Measurements from ENCODE around the gene GHRHR. TPM values are rescaled to one million over a fixed set of nuclear protein-coding genes. Genes with fewer than 3 reads are reported as not detected.

The GHRHR gene
- total and polyA plus RNA-seq, 5 donors from 2014 or later, result not detected

DNA sequence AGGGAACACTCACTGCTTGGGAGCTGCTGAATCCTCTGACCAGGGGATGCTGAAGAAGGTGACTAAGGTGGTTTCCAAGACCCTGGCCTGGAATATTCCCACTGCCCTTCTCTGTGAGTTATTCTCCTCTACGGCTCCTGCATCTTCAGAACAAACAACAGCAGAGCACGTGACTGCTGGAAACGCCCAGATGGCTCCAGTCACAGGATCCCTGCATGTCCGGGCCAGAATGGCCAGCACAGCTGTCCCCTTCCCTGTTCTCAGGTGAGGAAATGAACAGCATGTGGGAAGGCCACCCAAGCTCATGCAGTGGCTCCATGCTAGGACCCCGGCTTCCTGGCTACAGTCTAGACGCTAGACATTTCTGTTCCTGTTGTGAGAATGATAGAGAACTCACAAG is 43.1 kb downstream of the GHRHR start:
- Histone ChIP-seq H3K4me3 (ENCODE audit: low read depth, low read length) (no peak overlapping the region), H3K9me3 (ENCODE audit: control insufficient read depth in 2 of 2, low read length in 2 of 2) (peaks cover 3 to 8% of the 10 kb centered on the region in 2 experiments), H3K27ac (ENCODE audit: insufficient read depth, low read length, poor library complexity, severe bottlenecking) (no peak overlapping the region), H3K4me1 (ENCODE audit: control insufficient read depth, insufficient read depth, low read length, poor library complexity, severe bottlenecking) (no peaks in the 10 kb centered on the region), H3K36me3 (ENCODE audit: control insufficient read depth, insufficient read depth, low read length) (no peaks in the 10 kb centered on the region), H3K27me3 (ENCODE audit: control insufficient read depth, insufficient read depth, low read length) (peaks cover 4% of the 10 kb centered on the region)
- Mint-ChIP-seq H3K9me3 (peaks cover 0 to 6% (median 2%) of the 10 kb centered on the region in 7 donors), H3K27ac (peak overlapping the region in 1 of 3 donors; percentile 84), H3K27me3 (peaks cover 18% of the 10 kb centered on the region), H3K4me1 (peaks cover 0 to 4% (median 0%) of the 10 kb centered on the region in 4 donors), H3K36me3 (no peaks in the 10 kb centered on the region), H3K4me3 (no peak overlapping the region)
- DNase-seq, result no peak
- ATAC-seq (ENCODE audit: low read depth in 2 of 2), result no peak

DNA sequence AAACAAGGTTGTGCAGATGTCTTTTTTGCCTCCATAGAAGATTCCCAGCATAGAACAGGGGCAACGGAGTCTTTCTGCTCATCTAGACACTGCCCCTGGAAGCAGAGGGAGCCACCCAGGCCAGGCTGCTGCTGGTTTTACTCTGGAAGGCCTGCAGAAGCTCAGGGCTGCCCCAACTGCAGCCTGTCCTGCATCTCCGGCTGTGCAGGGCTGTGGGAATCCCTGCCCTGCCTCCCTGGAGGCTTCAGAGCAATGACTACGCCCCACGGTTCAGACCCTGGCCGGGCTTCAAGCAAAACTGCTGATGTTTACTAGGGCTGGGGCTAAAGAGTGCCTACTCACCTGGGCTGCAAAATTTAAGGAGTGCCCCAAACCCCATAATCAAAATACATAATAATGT is 43.9 kb downstream of the GHRHR start:
- DNase-seq (no peak), ATAC-seq (ENCODE audit: low read depth in 2 of 2) (no peak)
- Mint-ChIP-seq H3K4me3 (no peak overlapping the region), H3K36me3 (no peaks in the 10 kb centered on the region), H3K9me3 (peaks cover 0 to 6% (median 2%) of the 10 kb centered on the region in 7 donors), H3K4me1 (no peaks in the 10 kb centered on the region), H3K27me3 (peaks cover 18% of the 10 kb centered on the region), H3K27ac (no peak overlapping the region)
- Histone ChIP-seq H3K4me3 (ENCODE audit: low read depth, low read length) (no peak overlapping the region), H3K27ac (ENCODE audit: insufficient read depth, low read length, poor library complexity, severe bottlenecking) (no peak overlapping the region), H3K9me3 (ENCODE audit: control insufficient read depth in 2 of 2, low read length in 2 of 2) (peaks cover 3 to 8% of the 10 kb centered on the region in 2 experiments), H3K27me3 (ENCODE audit: control insufficient read depth, insufficient read depth, low read length) (peaks cover 4% of the 10 kb centered on the region), H3K4me1 (ENCODE audit: control insufficient read depth, insufficient read depth, low read length, poor library complexity, severe bottlenecking) (no peaks in the 10 kb centered on the region), H3K36me3 (ENCODE audit: control insufficient read depth, insufficient read depth, low read length) (no peaks in the 10 kb centered on the region)

DNA sequence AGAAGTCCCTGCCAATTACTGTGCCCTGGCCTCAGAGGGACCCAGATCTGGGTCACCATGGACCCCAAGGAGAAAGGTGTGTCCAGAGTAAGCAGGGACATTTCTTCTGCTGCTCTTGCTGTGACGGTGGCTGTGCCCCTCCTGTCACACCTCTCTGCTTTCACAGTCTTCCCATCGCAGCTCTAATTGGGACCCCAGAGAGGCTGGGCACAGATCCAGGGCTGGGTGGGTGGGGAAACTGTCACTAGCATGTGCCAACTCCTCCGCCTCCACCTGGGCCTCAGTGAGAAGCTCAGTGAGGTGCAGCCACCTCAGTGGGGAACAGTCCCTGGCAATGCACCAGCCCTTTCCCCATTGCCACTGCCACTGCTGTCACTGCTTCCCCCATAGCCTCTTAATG is 51.1 kb downstream of the GHRHR start:
- peaks cover 11% of the 10 kb centered on the region for H3K27me3 Mint-ChIP-seq
- Histone ChIP-seq H3K27me3 (ENCODE audit: control insufficient read depth, insufficient read depth, low read length) (peaks cover 4% of the 10 kb centered on the region), H3K27ac (ENCODE audit: insufficient read depth, low read length, poor library complexity, severe bottlenecking) (no peak overlapping the region), H3K4me1 (ENCODE audit: control insufficient read depth, insufficient read depth, low read length, poor library complexity, severe bottlenecking) (peaks cover 23% of the 10 kb centered on the region), H3K9me3 (ENCODE audit: control insufficient read depth in 2 of 2, low read length in 2 of 2) (peaks cover 3 to 8% of the 10 kb centered on the region in 2 experiments), H3K4me3 (ENCODE audit: low read depth, low read length) (no peak overlapping the region), H3K36me3 (ENCODE audit: control insufficient read depth, insufficient read depth, low read length) (no peaks in the 10 kb centered on the region)
- H3K4me1 Mint-ChIP-seq, result peaks cover 0 to 28% (median 5%) of the 10 kb centered on the region in 4 donors
- ATAC-seq (ENCODE audit: low read depth in 2 of 2) (no peak), DNase-seq (no peak)
- no peak overlapping the region for H3K4me3 Mint-ChIP-seq
- peaks cover 0 to 4% (median 0%) of the 10 kb centered on the region in 7 donors for H3K9me3 Mint-ChIP-seq
- no peak overlapping the region for H3K27ac Mint-ChIP-seq
- H3K36me3 Mint-ChIP-seq, result no peaks in the 10 kb centered on the region

DNA sequence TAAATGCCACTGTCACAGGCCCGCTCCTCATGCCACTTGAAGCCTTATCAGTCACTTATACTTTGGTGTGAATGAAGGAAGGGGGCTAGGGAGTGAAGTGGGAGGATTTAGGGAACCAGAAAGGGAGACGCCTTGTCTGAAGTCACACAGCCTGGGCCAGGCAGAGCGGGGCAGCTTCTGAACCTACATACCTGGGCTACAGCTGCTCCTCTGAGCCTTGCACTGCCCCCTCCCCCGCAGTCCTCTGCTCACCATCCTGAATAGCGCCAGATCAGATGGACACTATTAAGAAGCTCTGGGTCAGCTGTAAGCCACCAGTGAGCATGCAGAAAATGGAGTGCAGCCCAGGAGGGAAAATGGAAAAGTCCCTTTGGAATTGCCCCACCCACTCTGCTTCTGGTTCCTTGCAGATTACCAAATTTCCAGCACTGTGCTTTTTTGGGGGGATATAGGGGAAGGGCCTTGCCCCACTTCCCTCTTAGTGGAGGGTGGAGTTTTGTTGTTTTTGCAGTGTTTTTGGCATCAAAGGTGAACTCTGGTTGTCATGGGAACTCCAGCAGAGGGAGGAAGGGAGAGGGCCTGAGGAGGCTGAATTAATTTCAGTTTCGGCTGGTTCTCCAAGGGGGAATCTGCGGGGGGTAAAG is 53.4 kb downstream of the GHRHR start:
- H3K4me3 Mint-ChIP-seq, result peak overlapping the region in 2 of 4 donors; percentile 21 to 77

DNA sequence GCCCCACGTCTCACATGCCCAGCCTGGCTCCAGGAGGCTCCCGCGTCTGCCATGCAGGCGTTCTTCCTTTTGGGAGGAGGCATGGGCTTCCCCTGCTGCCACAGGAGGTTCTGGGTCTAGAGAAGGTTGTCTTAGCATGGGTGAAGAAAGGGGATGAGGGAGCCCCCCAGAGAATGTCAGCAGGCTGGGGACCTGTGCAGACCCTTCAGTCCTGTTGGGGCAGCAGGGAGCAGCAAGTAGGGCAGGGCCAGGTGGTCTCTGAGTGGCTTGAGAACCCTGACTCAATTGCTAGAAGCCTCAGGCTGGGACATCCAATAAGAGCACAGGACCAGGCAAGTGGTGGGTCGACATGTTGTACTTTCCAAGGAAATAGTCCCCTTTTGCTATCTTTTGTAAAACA is 54.0 kb downstream of the GHRHR start:
- no peak overlapping the region for H3K27ac ChIP-seq (ENCODE audit: insufficient read depth, low read length, poor library complexity, severe bottlenecking)
- H3K4me3 ChIP-seq (ENCODE audit: low read depth, low read length), result no peak overlapping the region
- H3K36me3 ChIP-seq (ENCODE audit: control insufficient read depth, insufficient read depth, low read length), result no peaks in the 10 kb centered on the region
- ATAC-seq (ENCODE audit: low read depth in 2 of 2), result no peak
- H3K4me1 ChIP-seq (ENCODE audit: control insufficient read depth, insufficient read depth, low read length, poor library complexity, severe bottlenecking), result peaks cover 39% of the 10 kb centered on the region
- H3K9me3 Mint-ChIP-seq, result peaks cover 0 to 2% (median 0%) of the 10 kb centered on the region in 7 donors
- H3K4me1 Mint-ChIP-seq, result peaks cover 5 to 52% (median 7%) of the 10 kb centered on the region in 4 donors
- peaks cover 3% of the 10 kb centered on the region for H3K27me3 Mint-ChIP-seq
- no peaks in the 10 kb centered on the region for H3K9me3 ChIP-seq (ENCODE audit: control insufficient read depth in 2 of 2, low read length in 2 of 2)
- DNase-seq, result no peak
- peak overlapping the region in 1 of 3 donors; percentile 52 for H3K27ac Mint-ChIP-seq
- no peaks in the 10 kb centered on the region for H3K36me3 Mint-ChIP-seq
- H3K27me3 ChIP-seq (ENCODE audit: control insufficient read depth, insufficient read depth, low read length), result no peaks in the 10 kb centered on the region
- peak overlapping the region in 2 of 4 donors; percentile 21 to 77 for H3K4me3 Mint-ChIP-seq

More for the DNA sequence above, 53.4 kb downstream of the GHRHR start:
- peaks cover 5 to 47% (median 5%) of the 10 kb centered on the region in 4 donors for H3K4me1 Mint-ChIP-seq
- Histone ChIP-seq H3K36me3 (ENCODE audit: control insufficient read depth, insufficient read depth, low read length) (no peaks in the 10 kb centered on the region), H3K27me3 (ENCODE audit: control insufficient read depth, insufficient read depth, low read length) (no peaks in the 10 kb centered on the region), H3K27ac (ENCODE audit: insufficient read depth, low read length, poor library complexity, severe bottlenecking) (no peak overlapping the region), H3K4me1 (ENCODE audit: control insufficient read depth, insufficient read depth, low read length, poor library complexity, severe bottlenecking) (peaks cover 37% of the 10 kb centered on the region), H3K4me3 (ENCODE audit: low read depth, low read length) (no peak overlapping the region), H3K9me3 (ENCODE audit: control insufficient read depth in 2 of 2, low read length in 2 of 2) (no peaks in the 10 kb centered on the region)
- H3K27ac Mint-ChIP-seq, result no peak overlapping the region
- H3K9me3 Mint-ChIP-seq, result peaks cover 0 to 2% (median 0%) of the 10 kb centered on the region in 7 donors
- H3K27me3 Mint-ChIP-seq, result peaks cover 4% of the 10 kb centered on the region
- ATAC-seq (ENCODE audit: low read depth in 2 of 2) (no peak), DNase-seq (peak in 2 of 3 donors; percentile 4 to 45)
- H3K36me3 Mint-ChIP-seq, result no peaks in the 10 kb centered on the region

DNA sequence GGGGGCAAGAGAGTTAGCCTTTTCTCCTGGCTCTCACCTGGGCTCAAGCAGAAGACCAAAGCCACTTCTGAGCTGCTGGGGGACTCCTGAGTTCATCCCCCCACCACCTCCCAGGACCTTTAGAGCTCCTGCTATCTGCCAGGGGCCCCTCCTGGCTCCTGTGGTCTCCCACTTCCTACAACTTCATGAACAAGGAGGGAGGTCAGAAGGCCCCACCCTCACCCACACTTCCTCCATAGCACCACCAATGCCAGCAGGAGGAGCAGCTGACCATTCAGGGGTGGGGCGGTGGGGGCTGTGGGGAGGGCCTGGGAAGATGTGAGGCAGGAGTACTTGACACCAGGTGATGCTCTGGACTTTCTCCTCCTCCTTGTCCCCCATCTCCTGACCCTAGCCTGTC is 55.8 kb downstream of the GHRHR start:
- Histone ChIP-seq H3K27ac (ENCODE audit: insufficient read depth, low read length, poor library complexity, severe bottlenecking) (no peak overlapping the region), H3K36me3 (ENCODE audit: control insufficient read depth, insufficient read depth, low read length) (no peaks in the 10 kb centered on the region), H3K4me1 (ENCODE audit: control insufficient read depth, insufficient read depth, low read length, poor library complexity, severe bottlenecking) (peaks cover 52% of the 10 kb centered on the region), H3K9me3 (ENCODE audit: control insufficient read depth in 2 of 2, low read length in 2 of 2) (no peaks in the 10 kb centered on the region), H3K4me3 (ENCODE audit: low read depth, low read length) (no peak overlapping the region), H3K27me3 (ENCODE audit: control insufficient read depth, insufficient read depth, low read length) (no peaks in the 10 kb centered on the region)
- Mint-ChIP-seq H3K27me3 (no peaks in the 10 kb centered on the region), H3K4me3 (no peak overlapping the region), H3K9me3 (peaks cover 0 to 7% (median 0%) of the 10 kb centered on the region in 7 donors), H3K4me1 (peaks cover 5 to 69% (median 18%) of the 10 kb centered on the region in 4 donors), H3K27ac (peak overlapping the region; percentile 6 to 85 (median 20)), H3K36me3 (no peaks in the 10 kb centered on the region)
- peak in 1 of 3 donors; percentile 27 for DNase-seq
- no peak for ATAC-seq (ENCODE audit: low read depth in 2 of 2)

DNA sequence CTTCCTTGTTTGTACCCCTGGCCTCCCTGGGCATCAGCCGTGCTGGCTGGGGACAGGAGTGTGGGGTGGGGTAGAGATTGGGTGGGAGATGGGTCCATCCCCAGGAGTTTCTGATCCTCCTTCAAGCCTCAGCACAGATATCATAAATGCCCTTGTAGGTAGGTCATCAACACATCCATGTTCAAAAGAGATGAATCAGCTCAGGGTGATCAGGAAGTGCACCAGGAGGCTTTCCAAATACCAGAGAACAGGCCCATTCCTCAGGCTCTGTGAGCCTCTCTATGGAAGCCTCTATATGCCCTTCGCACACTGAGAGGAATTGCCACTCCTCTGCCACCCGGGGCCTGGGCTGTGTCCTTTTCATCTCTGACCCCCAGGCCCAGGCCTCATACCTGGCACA is 56.4 kb downstream of the GHRHR start:
- Mint-ChIP-seq H3K4me3 (peak overlapping the region in 1 of 4 donors; percentile 65), H3K36me3 (no peaks in the 10 kb centered on the region), H3K27me3 (no peaks in the 10 kb centered on the region), H3K27ac (peak overlapping the region; percentile 44 to 96 (median 85)), H3K9me3 (peaks cover 0 to 10% (median 0%) of the 10 kb centered on the region in 7 donors), H3K4me1 (peaks cover 5 to 75% (median 18%) of the 10 kb centered on the region in 4 donors)
- Histone ChIP-seq H3K4me1 (ENCODE audit: control insufficient read depth, insufficient read depth, low read length, poor library complexity, severe bottlenecking) (peaks cover 52% of the 10 kb centered on the region), H3K27ac (ENCODE audit: insufficient read depth, low read length, poor library complexity, severe bottlenecking) (no peak overlapping the region), H3K36me3 (ENCODE audit: control insufficient read depth, insufficient read depth, low read length) (no peaks in the 10 kb centered on the region), H3K9me3 (ENCODE audit: control insufficient read depth in 2 of 2, low read length in 2 of 2) (no peaks in the 10 kb centered on the region), H3K27me3 (ENCODE audit: control insufficient read depth, insufficient read depth, low read length) (no peaks in the 10 kb centered on the region), H3K4me3 (ENCODE audit: low read depth, low read length) (no peak overlapping the region)
- ATAC-seq (ENCODE audit: low read depth in 2 of 2) (no peak), DNase-seq (no peak)

DNA sequence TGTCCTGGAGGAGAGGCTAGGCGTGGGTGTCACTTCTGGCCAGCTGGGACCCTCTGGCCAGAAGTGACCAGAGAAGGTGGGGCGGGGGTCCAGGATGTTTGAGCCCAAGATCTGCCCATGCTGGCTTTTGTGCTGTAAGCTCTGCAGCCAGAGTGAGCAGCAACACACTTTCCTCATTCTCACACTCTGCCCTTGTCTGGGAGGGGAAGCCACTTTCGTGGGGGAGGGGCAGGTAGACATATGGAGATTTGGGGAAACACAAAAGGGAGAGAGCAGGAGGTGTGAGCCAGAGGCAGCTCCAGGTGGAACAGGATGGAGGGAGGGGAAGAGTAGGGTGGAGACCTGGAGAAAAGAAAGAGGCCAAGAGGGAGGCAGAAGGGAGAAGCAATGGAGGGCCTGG is 56.9 kb downstream of the GHRHR start:
- ATAC-seq (ENCODE audit: low read depth in 2 of 2) (no peak), DNase-seq (no peak)
- Histone ChIP-seq H3K27ac (ENCODE audit: insufficient read depth, low read length, poor library complexity, severe bottlenecking) (no peak overlapping the region), H3K4me1 (ENCODE audit: control insufficient read depth, insufficient read depth, low read length, poor library complexity, severe bottlenecking) (peaks cover 52% of the 10 kb centered on the region), H3K4me3 (ENCODE audit: low read depth, low read length) (no peak overlapping the region), H3K27me3 (ENCODE audit: control insufficient read depth, insufficient read depth, low read length) (no peaks in the 10 kb centered on the region), H3K9me3 (ENCODE audit: control insufficient read depth in 2 of 2, low read length in 2 of 2) (no peaks in the 10 kb centered on the region), H3K36me3 (ENCODE audit: control insufficient read depth, insufficient read depth, low read length) (no peaks in the 10 kb centered on the region)
- H3K9me3 Mint-ChIP-seq, result peaks cover 0 to 10% (median 0%) of the 10 kb centered on the region in 7 donors
- peak overlapping the region in 2 of 4 donors; percentile 23 to 65 for H3K4me3 Mint-ChIP-seq
- peak overlapping the region in 2 of 3 donors; percentile 25 to 85 for H3K27ac Mint-ChIP-seq
- peaks cover 3 to 80% (median 16%) of the 10 kb centered on the region in 4 donors for H3K4me1 Mint-ChIP-seq
- no peaks in the 10 kb centered on the region for H3K36me3 Mint-ChIP-seq
- H3K27me3 Mint-ChIP-seq, result no peaks in the 10 kb centered on the region

All from CD4-positive, CD25-positive, alpha-beta regulatory T cell (primary cell).